Activated CD8-positive, alpha-beta memory T cell treated with anti-CD3 and anti-CD28 coated beads, Interleukin-2, amount 50 U/mL, for 24 hours (primary cell): ENCODE results near the gene CHTF18.

Source experiments
- DNase-seq: peaks from one replicate; pipeline ENCODE4 v3.0.0-alpha.2; 2020; ENCODE audit errors: extremely low read depth

Gene CHTF18

DNA sequence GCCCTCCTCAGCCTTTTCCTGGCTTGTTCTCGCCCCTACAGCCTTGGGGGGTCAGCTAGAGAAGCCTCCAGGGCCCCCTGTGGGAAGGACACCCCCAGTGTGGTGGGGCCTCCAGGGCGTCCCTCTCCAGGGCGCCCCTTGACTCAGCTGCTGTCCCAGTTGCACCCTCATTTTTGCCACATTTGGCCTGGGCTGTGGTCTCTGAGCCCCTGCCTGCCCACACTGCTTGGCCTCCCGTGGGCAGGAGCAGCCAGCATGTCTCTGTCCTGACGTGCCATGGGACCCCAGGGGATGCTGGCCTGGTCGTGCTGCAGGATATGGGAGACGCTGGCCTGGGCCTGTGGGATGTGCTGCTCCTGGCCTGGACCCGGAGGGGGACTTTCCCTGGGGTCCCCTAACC is 5.0 kb downstream of the CHTF18 start:
- DNase-seq, result no peak

DNA sequence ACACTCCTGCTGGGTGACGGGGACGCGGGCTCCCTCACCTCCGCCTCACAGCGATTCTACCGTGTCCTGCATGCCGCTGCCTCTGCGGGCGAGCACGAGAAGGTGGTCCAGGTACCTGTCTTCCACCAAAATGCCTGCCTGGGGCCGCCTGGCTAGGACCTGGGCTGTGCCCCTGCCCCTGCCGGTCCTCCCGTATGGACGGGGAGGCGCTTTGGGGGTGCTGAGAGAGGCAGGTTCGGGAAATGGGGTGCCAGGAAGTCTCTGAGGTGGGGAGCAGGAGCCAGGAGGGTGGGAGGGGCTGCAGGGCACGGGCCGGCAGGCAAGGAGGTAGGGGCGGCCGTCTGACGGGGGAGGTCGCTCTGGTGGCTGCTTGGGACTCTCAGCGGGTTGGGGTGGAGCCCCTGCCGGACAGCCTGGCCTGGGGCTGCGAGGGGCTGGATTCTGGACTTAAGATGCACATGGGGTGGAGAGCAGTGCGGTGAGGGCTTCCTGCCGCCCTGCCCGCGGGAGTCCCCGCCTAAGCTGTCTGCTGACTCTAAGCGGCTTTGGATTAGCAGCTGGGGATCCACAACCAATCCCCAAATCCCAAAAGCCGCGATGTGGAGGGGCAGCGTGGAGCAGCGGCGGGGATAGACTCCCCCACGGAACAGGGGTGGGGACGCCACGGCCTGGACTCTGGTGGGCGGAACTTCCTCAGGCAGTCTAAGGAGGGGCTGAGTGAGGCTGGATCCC is 5.8 kb downstream of the CHTF18 start:
- DNase-seq, result no peak

DNA sequence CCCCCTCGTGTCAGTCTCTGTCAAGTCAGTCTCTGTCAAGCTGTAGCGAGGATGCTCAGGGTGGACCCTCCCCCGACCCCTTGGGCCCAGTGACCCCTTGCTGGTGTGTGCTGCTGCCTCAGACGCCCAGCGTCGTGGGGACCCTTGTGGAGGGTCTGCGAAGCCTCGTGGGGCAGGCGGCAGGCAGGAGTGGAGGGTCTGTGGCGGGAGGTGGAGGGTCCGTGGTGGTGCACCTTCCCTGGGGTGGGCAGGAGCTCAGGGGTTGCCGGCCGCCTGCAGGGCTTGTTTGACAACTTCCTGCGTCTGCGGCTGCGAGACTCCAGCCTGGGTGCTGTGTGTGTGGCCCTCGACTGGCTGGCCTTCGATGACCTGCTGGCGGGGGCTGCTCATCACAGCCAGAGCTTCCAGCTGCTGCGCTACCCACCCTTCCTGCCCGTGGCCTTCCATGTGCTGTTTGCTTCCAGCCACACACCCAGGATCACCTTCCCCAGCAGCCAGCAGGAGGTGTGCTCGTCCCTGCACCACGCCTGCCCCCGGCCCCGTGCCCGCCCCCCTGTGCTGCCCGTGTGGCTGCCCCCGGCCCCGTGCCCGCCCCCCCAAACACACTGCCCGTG is 6.5 kb downstream of the CHTF18 start:
- no peak for DNase-seq

DNA sequence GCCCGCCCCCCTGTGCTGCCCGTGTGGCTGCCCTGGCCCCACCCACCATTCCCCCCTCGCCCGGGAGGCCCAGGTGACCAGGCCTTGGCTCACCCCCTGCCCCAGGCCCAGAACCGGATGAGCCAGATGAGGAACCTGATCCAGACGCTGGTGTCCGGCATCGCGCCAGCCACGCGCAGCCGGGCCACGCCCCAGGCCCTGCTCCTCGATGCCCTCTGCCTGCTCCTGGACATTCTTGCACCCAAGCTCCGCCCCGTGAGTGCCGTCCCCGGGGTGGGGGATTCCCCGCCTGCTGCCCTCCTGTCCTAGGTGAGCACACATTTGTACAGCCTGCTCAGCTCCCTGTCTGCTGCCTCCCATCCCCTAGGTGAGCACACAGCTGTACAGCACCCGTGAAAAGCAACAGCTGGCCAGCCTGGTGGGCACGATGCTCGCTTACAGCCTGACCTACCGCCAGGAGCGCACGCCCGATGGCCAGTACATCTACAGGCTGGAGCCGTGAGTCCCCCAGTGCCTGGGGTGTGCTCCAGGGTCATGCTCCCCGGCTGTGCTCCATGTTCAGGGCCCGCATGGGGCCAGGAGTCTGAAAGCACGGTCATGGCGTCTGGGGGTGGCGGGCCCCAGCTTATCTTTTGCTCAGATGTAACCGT is 7.3 kb downstream of the CHTF18 start:
- DNase-seq, result no peak

DNA sequence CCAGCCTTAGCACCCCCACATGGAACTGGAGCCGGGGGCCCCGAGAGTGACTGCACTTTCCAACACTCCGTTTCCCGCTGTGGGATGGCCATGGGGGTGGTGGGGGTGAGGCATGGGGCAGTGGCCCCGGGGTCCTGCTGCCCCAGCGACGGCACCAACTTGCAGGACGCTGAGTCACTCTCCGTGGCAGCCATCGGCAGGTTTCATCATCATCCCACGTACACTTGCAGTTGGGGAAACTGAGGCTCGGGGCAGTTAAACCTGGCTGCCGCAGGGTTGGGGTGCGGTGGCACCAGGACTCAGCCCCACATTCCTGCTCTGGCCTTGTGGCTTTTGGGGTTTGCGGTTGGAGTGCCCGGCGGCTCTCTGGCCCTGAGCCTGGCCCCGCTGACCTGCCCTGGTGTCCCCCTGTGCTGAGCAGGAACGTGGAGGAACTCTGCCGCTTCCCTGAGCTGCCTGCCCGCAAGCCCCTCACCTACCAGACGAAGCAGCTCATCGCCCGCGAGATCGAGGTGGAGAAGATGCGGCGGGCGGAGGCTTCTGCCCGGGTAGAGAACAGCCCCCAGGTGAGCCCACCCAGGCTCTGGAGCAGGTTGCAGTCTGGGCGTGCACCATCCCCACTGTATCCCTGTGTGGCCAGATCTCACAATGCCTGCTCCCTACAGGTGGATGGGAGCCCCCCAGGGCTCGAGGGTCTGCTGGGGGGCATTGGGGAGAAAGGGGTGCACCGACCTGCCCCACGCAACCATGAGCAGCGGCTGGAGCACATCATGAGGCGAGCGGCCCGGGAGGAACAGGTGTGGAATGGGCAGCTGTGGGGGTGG is 8.1 kb downstream of the CHTF18 start:
- no peak for DNase-seq

DNA sequence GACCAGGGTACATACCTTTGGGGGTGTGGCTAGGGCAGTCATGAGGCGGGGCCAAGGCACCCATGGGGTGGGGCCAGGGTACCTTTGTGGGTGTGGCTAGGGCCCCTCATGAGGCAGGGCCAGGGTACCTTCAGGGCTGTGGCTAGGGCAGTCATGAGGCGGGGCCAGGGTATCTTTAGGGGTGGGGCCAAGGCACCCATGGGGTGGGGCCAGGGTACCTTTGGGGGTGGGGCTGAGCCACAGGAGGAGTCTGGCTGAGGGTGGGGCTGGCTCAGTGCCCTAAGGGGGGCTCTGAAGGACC is 8.7 kb downstream of the CHTF18 start:
- DNase-seq, result no peak

DNA sequence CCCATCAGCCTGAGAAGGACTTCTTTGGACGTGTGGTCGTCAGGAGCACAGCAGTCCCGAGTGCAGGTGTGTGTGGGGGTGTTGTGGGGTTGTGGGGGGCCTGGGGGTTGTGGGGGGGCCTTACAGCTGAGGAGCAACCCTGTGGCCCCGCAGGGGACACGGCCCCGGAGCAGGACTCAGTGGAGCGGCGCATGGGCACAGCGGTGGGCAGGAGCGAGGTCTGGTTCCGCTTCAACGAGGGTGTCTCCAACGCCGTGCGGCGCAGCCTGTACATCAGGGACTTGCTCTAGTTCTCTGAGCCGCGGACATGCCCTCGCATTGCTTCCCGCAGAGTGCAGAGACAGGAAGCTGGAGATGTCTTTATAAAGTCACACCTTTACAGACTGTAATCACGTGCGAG is 9.3 kb downstream of the CHTF18 start:
- DNase-seq, result no peak

DNA sequence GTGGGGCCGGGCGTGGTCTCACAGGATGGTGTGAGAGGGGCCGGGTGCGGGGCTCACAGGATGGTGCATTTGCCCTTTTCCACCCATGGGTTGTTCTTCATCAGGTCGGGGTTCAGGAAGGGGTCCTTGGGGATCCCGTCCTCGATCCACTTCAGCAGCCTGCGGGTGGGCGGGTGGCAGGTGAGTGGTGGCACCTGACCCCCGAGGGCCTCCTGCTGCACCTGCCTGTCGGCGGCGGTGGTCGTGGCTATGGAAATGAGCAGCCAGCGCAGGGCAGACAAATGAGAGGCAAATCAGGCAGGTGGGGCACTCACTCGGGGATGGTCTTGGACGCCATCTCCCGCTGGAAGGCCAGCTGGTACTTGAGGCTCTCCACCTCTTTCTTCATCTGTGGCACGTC is 10.2 kb downstream of the CHTF18 start:
- DNase-seq, result no peak

DNA sequence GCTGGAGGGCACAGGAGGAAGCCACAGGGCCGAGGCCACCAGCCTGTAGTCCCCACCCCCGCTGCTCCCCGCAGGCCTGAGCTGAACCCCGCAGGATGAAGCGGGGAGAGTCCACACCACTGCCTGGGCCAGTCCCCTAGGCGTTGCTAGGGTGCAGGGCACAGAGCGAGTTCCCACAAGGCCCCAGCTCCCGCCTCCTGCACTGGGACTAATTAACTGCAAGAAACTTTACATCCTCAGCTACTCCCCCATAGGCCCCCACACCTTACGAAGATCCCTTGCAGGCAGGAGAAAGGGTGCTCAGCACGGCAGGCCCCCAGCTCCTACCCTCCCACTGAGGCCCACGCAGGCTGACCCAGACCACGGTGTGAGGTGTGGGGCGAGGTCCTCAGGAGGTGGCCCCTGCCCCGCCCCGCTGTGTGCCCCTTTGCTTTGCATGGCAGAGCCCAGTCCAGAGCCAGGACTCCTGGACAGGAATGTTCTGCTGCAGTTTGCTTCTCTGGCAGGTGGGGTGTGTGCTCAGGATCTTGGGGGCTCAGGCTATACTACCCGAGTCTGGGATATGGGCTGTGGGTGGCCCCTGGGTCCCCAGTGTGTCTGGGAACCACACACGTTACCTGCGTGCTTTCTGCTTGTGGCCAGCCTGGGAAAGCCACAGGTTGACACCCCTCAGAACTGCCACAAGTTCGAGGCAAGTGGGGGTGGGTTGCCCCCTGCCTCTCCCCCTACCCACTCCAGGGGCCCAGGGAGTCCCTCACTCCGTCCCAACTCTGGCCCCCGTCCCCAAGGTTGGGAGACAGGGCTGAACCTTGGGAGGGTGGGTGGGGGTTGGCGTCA is 10.9 kb downstream of the CHTF18 start:
- no peak for DNase-seq

DNA sequence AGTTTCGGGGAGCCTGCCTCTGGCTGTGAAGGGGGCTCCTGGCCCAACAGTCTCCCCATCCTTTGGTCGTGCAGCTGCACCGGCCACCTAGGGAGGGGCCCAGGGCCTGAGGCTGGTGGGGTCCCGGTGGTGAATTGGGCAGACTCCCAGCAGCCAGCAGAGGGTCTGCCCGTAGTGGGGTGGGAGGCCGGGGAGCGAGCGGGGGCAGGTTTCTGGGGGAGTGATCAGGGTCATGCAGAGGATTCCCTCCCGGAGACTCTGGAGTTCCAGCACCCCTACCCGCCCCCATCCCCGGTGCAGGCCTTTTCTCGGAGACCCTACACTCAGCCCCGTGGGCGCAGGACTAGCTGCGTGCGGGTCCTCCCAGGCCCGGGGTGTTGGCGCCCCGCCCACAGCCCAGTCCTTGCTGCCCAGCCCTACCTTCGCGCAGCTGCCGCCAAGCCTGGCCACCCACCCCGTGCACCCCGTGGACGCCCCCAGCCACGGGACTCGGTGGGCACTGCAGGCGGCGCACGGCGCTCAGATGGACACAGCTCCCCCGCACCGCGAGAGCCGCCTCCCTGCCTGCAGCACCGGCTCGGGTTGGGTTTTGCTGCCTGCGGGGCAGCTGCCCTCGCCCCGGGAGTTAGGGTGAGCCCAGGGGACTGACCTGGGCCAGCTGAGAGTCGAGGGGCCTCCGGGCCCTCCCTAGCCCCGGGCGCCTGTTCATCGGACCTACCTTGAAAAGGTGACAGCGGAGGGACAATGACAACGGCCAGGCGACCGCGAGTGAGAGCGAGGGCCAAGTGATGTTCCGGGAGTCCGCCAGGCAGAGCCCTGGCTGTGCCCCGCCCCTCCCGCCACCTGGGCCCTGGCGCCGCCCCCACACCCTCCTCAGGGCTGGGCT is 11.8 kb downstream of the CHTF18 start, which contains the start of gene GNG13:
GNG13 (minus strand) TSS at position 787 of the 886 bp plus-strand sequence. CDS start 1,657 bp downstream, outside the sequence.
- no peak for DNase-seq

DNA sequence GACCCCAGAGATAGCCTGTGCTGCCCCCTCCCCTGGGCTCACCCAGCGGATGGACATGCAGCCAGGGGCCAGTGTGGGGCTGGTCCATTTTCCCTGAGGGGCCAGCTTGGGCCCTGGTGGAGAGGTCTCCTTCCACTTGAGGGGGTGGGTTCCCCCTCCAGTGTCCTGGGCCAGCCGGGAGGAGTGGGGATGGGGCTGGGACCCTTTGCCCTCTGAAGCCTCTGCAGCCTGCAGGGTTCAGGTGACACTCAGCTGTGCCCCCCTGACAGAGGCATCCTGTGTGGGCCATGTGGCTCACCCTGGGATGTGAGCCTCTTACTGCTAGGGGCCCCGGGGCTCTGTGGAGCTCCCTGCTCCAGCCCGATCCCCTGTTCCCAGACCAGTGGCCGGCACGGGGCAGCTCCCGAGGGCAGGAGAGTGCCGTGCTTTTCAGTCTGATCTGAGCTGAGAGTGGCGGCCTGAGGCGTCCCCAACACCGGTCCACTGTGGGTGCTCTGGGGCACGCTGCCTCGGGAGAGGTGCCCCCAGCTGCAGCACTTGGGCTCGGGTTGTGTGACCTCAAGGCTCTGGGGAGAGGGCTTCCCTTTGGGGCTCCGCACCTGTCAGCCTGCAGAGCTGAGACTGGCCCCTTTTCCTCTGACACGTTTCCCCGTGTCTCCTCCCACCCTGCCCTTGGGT is 12.6 kb downstream of the CHTF18 start:
- no peak for DNase-seq

DNA sequence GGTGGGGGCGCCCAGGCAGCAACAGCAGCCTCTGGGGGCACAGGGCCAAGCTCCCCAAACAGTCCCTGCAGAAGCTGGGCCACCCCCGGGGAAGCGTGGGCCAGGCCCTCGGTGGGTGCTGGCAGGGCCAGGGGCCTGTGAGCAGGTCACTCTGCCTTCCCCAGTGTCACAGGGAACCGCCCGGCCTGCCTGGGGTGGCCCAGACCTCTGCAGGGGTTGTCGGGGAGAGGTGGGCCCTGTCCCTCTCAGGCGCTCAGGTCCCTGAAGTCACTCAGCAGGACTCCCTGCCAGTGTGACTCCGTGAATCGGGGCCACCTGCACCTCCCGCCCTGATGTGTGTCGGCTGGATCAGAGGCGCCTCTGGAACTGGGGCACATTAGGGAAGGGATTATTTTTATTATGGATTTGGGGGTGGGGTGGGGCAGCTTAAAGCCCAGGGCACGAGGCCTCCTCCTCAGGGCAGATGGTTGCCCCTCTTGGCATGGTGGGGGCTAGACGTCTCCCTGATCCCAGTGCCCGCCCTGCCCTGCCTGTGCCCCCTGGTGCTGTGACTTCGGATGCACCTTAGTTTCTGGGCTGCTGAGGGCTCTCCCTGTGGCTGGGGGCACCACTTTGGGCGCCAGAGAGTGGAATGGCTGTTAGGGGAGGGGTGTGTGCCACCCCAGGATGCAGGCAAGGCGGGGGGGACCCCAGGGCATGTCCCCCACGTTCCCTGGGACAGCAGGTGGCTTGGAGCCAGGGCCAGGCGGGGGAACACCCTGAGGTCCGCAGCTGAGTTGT is 13.4 kb downstream of the CHTF18 start:
- DNase-seq, result no peak

DNA sequence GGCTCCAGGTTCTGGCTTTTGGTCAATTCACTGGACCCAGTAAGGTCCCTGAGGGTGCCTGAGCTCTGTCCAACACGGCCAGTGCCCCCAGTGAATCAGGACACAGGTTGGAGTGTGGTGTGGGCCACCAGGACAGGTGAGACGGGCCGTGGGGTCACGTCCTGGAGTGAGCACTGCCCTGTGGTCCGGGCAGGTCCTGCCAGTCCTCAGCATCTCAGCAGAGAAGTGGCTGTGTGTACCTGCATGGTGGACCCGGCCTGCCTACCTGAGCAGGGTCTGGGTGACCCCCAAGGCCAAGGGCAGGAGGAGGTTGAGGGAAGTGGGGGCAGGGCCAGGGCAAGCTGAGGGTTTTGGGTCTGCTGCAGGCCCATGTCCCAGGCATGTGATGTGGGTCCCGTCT is 14.0 kb downstream of the CHTF18 start:
- DNase-seq, result no peak

DNA sequence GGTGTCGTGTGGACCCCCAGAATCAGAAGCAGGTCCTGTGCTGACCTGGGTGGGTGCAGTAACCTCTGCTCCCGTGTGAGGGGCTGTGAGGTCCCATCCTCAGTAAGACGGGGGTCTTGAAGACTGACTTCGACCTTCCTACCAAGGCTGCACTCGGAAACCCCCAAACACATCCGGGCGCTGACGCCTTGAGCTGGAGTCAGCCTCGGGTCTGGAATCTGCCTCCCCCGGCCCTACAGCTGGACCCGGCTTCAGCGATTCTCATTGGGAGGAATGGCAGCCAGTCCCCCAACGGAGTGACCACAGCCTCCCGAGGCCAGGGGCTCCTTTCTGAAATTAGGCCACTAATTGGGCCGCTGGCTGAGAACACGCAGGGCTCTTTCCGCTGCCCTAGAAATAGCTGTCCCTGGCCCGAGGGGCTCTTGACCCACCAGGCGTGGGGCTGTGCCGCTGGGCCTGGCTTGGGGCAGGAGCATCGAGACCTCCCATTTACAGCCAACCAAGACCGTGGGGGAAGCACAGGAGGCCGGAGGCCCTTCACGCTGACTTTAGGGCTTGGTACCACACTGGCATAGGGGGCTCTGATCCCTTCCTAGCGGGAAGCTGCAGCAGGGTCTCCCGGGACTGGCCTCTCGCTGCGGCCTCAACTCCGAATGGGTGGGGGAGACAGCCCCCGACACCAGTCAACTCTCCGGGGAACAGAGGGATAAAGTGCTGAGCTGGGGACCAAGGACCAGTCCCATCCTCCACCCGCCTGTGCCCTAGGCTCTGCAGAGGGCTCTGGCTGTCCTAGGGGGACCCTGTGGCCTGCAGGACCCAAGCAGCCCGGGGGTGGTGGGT is 14.7 kb downstream of the CHTF18 start:
- no peak for DNase-seq

DNA sequence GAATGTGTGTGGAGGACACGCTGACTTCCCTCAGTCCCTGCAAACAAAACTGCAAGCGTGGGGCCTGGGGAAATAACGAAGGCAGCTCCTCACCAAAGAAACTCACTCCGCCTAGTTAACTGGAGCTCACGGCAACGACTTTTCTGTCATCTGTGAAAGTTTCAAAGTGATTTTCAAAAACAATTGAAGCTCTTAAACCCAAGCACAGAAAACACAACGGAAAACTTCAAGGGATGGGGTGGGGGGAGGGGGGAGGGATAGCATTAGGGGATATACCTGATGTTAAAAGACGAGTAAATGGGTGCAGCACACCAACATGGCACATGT is 15.3 kb downstream of the CHTF18 start:
- DNase-seq, result no peak

DNA sequence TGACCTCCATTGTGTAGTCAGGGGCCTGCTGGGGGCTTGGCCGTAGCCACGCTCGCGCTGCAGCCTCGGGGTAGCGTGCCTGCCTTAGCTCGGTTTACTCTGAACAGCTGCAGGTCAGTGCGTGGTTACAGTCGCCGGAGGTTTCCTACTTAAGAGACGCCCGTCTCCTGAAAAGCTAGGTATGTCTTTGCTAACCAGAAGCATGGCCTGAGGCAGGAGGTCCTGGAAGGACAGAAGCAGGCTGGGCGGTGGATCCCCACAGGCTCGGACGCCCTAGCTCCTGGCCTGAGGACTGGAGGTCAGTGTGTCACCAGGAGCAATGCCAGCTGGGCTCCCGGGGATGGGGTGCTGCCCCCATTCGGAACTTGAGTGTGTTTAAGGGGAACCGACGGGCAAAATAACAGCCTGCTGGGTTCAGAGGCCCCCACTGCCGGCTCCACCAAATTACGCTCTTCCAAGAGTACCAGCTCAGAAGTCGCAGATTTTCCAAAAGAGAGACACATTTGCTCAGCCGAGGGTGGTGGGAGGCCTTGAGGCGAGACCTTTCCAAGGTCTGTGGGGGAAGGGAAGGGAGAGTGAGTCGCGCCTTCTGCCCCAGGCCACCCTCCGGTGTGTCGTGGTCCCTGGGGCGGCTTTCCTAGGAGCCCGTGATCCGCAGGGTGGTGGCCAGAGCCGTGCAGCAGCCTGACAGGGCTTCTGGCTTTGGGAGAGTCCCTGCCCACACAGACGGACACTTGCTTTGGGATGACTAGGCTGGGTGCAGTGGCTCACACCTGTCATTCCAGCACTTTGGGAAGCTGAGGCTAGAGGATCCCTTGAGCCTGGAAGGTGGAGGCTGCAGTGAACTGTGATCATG is 16.0 kb downstream of the CHTF18 start:
- no peak for DNase-seq

DNA sequence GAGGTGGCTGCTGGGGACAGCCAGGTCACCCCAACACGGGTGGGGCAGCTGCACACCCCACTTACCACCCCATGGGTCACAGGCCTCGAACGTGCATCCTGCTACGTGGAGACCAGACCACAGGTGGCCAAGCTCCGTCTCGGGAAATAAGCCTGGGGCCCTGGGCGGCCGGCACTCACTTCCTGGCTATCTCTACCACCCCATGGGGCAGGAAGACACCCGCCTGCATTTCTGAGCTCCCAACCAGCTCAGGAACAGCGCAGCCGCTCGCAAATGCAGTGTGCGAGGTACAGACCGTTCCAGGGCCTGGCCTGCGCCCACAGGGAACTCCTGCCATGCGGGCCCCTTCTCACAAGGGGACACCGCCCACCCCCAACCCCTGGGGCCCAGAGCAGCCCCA is 17.1 kb downstream of the CHTF18 start:
- no peak for DNase-seq
